ENCODE results near the gene LRMDA.

GRCh38 chr10:76297780-76298281 lies 866.4 kb downstream of the LRMDA start:
- TF ChIP-seq SP2 (tag by site-specific recombination; IDR thresholded peaks at IDR 0.05) (no peak), CTCF (tag by site-specific recombination; IDR thresholded peaks at IDR 0.05) (no peak), MZF1 (tag by site-specific recombination; IDR thresholded peaks at IDR 0.05; ENCODE audit: borderline replicate concordance) (no peak), REST (tag by site-specific recombination; IDR thresholded peaks at IDR 0.05) (no peak)
